Sigmoid colon (tissue), 4 donors: ENCODE measurements around the gene ALX4.

Experiments
- CTCF ChIP-seq, 4 experiments: fragments of 450-650 bp in 3 of 4; fragments of 200-600 bp in 1 of 4; IDR thresholded peaks; one replicate each; pipeline ENCODE4 v1.5.1; 2016 to 2019; ENCODE audit warnings: antibody characterized with exemption in 4 of 4, mild to moderate bottlenecking in 3 of 4, moderate library complexity in 2 of 4
- EP300 ChIP-seq, 4 donors: sonication (generic); formaldehyde crosslinking; IDR thresholded peaks; one replicate each; pipeline ENCODE4 v1.6.1; 2017; ENCODE audit warnings: antibody characterized with exemption in 4 of 4
- POLR2A ChIP-seq, 2 donors: fragments of 450-650 bp; IDR thresholded peaks; one replicate each; pipeline ENCODE4 v1.6.1; 2016; ENCODE audit warnings: antibody characterized with exemption in 2 of 2, mild to moderate bottlenecking in 2 of 2, moderate library complexity in 2 of 2

- TF ChIP-seq CTCF (IDR thresholded peaks at IDR 0.05): no peak
- no peak for TF ChIP-seq POLR2A (IDR thresholded peaks at IDR 0.05)
- no peak for TF ChIP-seq EP300 (IDR thresholded peaks at IDR 0.05)
These were observed 33.9 kb downstream of the ALX4 start for GRCh38 chr11:44275961-44276550.
